Lower leg skin (tissue), 3 donors: Measurements from ENCODE around the gene GRIK2.

Experiments
- CTCF ChIP-seq, 3 donors: fragments of 450-650 bp; IDR thresholded peaks; one replicate each; pipeline ENCODE4 v1.5.1; 2016; ENCODE audit warnings: antibody characterized with exemption in 3 of 3, mild to moderate bottlenecking in 3 of 3, moderate library complexity in 2 of 3
- POLR2A ChIP-seq, 2 donors: fragments of 450-650 bp; IDR thresholded peaks; one replicate each; pipeline ENCODE4 v1.6.1; 2016 to 2017; ENCODE audit warnings: antibody characterized with exemption in 2 of 2, mild to moderate bottlenecking in 1 of 2, moderate library complexity in 1 of 2

- TF ChIP-seq CTCF (IDR thresholded peaks at IDR 0.05) (no peak), POLR2A (IDR thresholded peaks at IDR 0.05) (no peak)
Observed at GRCh38 chr6:101931766-101932165, 538.3 kb downstream of the GRIK2 start.
